Endometrial microvascular endothelial cells (primary cell): Measurements from ENCODE around the gene HORMAD2. TPM values are rescaled to one million over a fixed set of nuclear protein-coding genes. Genes with fewer than 3 reads are reported as not detected.

ENCODE experiments used
- in situ Hi-C: cut with HindIII; loops from 2 replicates; pipeline ENCODE4 v1.10.0; 2017; ENCODE audit warnings: low sequenced_read_pairs, low pct_unique_long_range_greater_than_20kb; ENCODE audit errors: inconsistent ontology term
- total RNA-seq: library from RNA; depleted of rRNA; stranded (reverse); fragments of >200 nt; gene quantifications from one replicate; pipeline ENCODE4 v1.2.3, GENCODE V29; 2015; ENCODE audit errors: inconsistent ontology term

HORMAD2 gene
- total RNA-seq, 1 donor from 2014 or later = not detected

- in situ Hi-C loops = no loop called here
Measured at GRCh38 chr22:30183271-30183670, 103.0 kb downstream of the HORMAD2 start.

DNA sequence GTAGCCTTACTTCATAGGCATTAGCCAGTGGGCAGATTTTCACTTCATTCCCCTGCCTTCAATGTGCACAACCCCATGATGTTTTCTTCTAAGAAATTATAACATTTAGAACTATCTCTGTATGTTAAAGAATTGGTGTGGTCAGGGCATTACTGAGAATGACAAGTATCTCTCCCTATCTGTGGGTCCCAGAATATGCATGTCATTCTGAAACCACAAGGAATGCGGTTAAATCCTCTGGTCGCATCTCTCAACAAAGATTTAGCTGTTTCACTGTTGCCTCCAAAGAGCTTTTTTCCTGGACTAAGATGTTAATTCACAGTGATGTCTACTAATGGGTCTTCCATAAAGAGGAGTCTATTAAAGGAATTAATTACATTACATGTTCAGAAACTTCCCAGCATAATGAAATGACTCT is 103.6 kb downstream of the HORMAD2 start:
- in situ Hi-C loops = no loop called here

DNA sequence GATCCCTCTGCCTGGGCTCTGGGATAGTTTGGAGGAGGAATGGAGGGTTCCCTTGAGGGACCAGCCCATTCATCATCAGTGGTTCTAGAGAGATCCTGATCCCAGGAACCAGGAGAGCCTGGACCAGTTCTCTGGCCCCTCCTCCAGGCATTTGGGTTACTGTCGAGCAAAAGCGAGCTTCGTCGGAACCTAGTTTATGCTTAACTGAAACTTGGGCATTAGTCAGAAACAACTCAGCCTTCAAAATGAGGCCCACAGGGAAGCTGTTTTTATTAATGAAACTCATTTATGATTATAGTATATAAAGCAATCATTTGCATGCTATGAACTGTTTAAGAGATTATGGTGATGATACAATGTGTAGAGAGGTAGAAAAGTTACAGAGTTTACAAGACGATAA is 104.9 kb downstream of the HORMAD2 start:
- in situ Hi-C loops = no loop called here

GRCh38 chr22:30185549-30185948 is 105.3 kb downstream of the HORMAD2 start:
- in situ Hi-C loops = no loop called here

DNA sequence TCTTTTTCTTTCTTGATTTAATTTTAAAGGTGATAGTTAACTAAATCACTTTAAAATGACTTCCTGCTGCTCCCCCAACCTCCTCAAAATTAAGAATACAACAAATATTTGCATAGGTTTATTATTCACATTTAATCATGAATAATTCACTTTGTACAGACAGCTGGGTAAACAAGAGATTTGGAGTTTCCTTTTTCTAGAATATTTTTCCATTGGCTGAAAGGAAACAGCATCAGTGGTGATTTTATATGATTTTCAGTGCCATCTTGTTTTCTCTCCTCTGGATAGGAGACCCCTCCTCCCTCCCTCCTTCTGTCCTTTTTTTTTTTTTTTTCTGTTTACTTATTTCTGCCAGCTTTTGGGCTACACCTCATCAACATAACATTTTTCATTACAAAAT is 105.8 kb downstream of the HORMAD2 start:
- in situ Hi-C loops = no loop called here

GRCh38 chr22:30186510-30186909 is 106.2 kb downstream of the HORMAD2 start:
- in situ Hi-C loops = no loop called here

DNA sequence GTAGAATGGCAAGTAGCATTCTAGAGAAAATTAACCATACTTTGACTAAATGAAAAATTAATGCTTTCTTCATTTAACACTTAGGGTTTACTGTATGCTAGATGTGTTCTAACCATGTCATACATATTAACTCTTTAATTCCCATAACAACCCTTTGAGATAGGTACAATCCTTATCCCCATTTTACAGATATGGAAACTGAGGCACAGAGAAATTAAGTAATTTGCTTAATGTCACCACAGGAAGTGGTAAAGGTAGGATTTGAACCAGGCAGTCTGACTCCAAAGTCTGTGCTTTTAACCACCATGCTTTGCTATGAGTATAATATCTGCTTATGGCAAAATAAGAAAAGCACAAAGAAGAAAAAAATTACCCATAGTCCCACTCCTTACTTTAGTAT is 106.8 kb downstream of the HORMAD2 start:
- in situ Hi-C loops = no loop called here

- in situ Hi-C loops = no loop called here
Measured at GRCh38 chr22:30187529-30188407, 107.5 kb downstream of the HORMAD2 start.

DNA sequence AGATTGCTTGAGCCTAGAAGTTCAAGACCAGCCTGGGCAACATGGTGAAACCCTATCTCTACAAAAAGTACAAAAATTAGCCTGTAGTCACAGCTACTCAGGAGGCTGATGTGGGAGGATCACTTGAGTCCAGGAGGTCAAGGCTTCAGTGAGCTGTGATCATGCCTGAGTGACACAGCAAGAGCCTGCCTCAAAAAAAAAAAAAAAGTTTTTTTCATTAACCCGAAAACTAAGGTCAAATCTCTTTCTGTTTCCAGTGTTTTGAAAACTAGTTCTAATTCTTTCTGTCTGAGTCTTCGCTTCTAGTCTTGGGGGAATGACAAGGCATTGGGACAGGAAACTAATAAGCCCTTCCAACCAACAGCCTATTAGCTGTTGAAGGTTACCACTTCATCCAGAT is 108.6 kb downstream of the HORMAD2 start:
- in situ Hi-C loops = no loop called here

- in situ Hi-C loops = no loop called here
Measured at GRCh38 chr22:30190574-30190973, 110.3 kb downstream of the HORMAD2 start.

DNA sequence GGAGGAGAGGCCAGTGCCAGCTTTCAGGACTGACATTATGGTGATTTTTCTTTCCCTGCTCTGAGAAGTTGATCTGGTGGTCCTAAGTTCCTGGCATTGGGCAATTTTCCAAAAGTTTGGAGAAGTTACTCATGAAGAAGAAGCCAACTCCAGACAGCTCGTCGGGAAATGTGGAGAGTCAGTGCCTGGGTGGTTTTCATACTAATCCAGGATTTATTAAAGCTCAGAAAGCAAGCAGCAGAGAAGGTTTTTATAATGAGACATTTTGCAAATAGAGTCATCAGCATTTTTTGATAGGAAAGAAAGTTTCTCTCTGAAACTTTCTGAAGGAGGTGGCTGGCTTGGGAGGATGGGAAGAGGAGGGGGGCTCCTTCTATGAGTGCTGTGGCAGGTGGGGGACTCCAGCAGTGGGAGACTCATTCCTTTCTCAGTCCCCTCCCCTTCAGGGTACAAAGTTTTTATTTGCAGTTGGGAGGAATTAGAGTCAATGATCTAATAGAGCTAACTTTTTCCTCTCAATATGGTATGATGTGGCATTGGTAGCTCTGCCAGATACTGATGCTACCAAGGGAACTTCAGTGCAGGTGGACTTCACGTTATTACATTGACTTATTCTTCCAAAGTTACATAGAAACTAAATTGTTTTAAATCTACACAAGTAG is 110.9 kb downstream of the HORMAD2 start:
- in situ Hi-C loops = no loop called here

GRCh38 chr22:30192427-30192826 is 112.2 kb downstream of the HORMAD2 start:
- in situ Hi-C loops = no loop called here

GRCh38 chr22:30193031-30193775 is 112.9 kb downstream of the HORMAD2 start:
- in situ Hi-C loops = no loop called here

DNA sequence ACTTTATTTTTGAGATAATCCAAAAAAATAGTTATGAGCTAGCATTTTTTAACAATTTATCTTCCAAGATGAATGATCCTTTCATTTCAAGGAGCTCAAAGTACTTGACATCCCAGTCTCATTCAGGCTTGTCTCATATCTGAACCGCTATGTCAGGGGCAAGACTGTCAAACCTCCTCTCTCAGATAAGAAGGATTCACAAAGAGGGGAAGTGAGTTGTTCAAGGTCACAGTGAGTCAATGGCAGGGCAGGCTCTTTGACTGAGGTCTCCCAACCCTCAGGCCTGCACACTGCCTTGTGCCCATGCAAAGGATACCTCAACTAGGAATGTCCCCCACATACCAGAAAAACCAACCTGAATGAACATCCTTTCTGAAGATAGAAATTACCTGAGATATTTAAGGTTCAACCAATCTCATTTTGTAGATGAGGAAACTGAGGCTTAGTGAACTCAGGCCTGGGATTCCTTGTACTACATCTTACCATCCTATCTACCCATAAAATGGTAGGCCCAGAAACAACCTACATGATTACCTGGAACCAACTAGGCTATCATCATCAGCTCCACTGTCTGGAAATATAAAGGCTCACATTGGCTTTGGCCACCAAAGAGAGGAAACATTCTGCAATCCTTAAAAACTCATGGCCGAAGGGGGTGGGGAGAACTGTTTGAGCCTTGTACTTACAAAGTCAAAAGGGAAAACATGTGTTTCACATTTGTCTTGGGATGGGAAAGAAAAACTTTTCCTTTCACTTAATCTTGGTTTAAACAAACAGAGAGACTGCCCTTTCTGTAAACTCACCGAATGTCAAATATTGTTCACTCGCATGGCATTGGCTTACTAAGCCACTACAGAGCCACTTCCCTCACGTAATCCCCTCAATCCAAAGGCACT is 115.2 kb downstream of the HORMAD2 start:
- in situ Hi-C loops = no loop called here

GRCh38 chr22:30196141-30196879 is 116.0 kb downstream of the HORMAD2 start:
- in situ Hi-C loops = no loop called here

GRCh38 chr22:30196880-30197336 is 116.6 kb downstream of the HORMAD2 start:
- in situ Hi-C loops = no loop called here

- in situ Hi-C loops = no loop called here
Measured at GRCh38 chr22:30197389-30197788, 117.1 kb downstream of the HORMAD2 start.
